Fibroblast of skin of scalp (primary cell): ENCODE results near the gene LACC1.
A peak's percentile ranks its signal among the peaks of the same experiment; 100 is the strongest.

Experiments
- DNase-seq: peaks from one replicate; pipeline ENCODE4 v3.0.0-alpha.2; 2013

LACC1 gene

DNA sequence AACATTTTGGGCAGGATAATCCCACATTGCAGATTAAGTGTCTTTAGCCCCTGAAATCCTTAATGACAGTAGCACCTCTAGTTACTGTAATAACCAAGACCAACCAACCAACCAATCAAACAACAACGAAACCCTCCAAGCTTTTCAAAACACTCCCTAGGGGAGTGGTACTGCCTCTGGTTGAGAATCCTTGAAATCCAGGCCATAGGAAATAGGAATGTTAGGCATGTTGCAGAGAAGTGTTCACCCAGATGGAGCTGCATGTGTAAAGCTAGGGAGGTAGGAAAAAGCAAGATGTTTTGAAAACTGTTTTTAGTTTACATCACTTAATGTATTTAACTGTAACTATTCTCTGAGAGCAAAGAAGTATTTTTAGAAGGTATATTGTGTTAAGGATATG, 4.5 kb downstream of the LACC1 start:
- DNase-seq = peak; percentile 74

DNA sequence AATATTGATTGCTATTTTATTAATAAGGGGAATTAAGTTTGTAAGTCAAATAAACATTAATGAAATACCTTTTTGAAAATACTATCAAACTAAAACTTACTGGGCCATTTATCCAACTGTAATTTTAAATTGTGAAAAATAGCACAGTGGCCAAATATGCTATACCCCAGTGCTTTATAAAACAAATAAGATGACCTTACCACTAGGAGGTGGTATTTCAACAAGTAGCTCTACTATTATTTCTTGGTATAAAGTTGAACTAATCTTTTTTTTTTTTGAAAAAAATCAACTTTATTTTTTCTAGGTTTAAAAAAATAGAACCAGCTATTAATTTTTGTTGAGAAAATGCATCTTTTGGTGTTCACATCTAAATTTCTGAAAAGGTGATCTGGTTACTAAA, 14.7 kb downstream of the LACC1 start:
- no peak for DNase-seq

GRCh38 chr13:43895940-43896339, 16.2 kb downstream of the LACC1 start:
- peak; percentile 40 for DNase-seq

DNA sequence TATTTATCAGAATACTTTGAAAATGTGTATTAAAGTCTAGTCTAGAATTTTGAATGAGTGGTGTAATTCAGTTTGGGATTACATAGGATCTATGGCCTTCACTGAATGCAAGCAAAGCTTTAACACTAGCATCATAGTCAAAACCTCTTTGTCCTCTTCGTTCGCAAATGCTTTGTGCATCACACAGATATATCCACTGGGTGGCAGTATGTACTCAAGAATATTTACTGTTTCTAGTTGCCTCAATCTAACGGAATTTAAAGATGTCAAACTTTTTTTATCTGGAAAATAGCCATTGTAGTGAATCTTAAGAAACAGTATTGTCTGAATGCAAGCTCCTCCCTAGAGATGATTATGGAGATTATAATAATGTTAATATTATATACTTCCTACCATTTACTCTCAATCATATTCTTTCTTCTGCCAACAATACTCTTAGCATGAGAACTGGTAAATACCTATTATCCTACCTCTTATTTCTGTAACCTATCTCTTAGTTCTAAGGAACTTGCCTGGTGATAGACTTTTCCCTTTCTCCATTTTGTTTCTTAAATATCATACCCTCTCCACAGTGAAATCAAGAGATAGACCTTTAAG, 25.8 kb downstream of the LACC1 start:
- peak; percentile 76 for DNase-seq

DNA sequence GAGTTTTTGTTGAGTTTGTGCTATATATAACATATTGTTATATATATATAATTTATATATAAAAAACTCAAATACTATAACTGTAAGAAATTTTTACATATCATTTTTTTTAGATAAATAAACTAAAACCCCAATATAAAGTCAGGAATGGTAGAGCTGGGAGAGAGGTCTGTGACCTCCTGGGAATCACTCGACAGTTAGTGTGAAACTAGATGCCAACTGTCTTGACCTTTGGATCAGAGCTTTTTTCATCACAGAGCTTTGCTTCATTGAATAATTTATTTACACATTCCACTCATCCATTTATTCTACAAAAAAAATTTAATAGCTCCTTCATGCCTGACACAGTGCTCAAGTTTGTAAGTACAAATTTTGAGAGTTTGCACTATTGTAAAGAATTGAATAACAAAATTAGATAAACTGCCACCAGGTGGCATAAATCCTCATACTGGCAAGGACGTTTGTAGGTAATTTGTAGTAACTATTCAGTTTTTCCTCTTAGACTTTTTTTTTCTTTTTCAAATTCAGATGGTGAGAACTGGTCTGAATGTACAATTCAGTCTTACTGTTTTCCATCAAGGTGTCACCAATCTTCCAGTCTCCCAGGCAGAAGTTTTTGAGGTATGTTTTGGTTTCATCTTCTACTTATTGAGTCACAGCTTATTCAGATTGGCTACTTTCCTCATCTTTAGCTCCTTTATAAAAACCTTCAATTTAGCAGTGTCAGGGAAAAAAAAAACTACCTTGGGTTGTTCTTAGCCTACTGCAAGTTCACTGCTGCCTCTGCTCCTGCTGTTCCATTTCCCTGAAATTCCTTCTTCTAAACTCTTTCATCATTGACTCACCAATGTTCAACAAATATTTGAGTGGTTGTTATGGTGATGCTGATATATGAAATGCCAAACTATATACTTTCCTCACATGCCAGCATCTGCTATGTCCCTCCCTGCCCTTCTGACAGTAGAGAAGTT, 28.7 kb downstream of the LACC1 start:
- peak; percentile 78 for DNase-seq

- DNase-seq = no peak
Observed at GRCh38 chr13:43910856-43911255, 31.2 kb downstream of the LACC1 start.

DNA sequence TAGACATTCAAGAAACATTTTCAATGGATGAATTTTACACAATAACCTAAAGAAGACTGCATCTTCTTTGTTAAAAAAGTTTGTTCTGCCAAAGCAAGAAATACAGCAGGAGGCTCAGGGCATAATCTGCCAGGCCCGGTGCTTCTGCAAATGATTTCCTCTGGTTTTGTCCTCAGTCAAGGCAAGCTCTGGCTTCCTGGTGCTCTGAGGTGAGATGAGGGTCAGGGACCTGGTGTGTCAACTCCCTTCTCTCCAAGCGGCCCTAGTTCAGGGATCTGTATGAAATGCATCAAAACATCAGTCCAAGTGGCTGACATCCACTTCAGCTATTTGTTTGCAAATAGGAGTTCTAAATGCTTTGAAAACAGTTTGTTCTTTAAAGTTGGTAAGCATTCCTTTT, 31.6 kb downstream of the LACC1 start:
- DNase-seq = no peak

DNA sequence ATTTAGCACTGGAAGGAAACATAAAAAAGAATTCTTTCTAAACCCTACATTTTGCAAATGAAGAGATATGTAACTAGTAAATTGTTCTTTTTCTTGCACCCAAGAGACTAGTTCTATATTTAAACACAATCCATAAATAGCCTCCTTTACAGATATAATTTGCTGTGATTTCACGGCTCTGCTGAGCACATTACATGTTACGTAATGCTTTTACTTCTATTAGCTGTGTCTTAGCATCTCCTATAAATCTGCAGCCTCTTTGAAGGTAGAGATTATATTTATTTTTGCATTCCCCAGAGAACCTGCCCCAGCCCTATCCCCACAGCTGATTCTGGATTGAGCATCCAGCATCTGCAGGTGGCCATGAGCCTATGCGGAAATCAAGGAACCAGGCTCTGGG, 32.2 kb downstream of the LACC1 start:
- no peak for DNase-seq

- DNase-seq = peak; percentile 24
Observed at GRCh38 chr13:43915451-43915850, 35.7 kb downstream of the LACC1 start.

DNA sequence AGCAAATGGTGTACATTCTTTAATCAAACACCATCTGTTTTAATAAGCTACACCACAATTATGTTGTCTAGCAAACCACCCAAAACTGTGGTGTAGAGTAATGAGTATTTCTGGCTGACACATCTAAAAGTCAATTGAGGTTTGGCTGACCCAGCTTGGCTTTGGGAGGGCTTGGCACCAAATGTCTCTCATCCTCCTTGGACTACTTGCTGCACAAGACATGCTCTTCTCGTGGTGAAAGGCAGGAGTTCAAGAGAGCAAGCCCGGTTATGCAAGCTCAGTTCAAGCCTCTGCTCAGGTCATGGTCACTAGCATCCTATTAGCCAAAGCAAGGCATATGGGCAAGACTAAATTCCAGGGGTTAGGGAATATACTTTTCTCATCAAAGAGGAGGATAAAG, 37.1 kb downstream of the LACC1 start:
- DNase-seq = no peak

GRCh38 chr13:43918636-43919035, 38.9 kb downstream of the LACC1 start:
- no peak for DNase-seq

DNA sequence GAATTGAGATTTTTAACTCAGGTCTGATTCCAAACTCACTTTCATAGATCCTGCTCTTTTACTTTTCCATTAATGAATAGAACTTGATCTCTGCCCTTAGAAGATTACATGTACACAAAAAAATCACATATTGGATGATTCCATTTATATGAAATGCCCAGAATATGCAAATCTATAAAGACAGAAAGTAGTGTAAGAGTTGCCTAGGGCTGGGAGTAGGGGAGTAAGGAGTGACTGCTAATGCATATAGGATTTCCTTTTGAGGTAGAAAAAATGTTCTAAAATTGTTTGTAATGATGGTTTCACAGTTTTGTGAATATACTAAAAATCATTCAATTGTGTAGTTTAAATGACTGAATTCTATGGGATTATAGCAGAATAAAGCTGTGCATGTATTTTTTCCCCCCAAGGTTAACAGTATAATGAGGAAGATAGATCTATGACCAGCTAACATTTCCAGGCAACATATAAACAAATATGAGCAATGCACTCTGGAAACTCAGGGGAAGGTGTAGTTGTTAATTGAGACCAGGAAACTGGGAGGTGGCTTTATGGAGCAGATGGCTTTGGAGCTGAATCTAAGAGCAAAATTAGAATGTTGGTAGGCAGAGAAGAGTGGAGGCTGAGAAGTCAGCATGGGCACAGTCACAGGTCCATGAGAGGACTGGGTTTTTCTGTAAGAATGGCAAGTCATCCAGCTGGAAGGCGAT, 41.4 kb downstream of the LACC1 start:
- no peak for DNase-seq

GRCh38 chr13:43924549-43925245, 45.0 kb downstream of the LACC1 start:
- no peak for DNase-seq

GRCh38 chr13:43929947-43930346, 50.2 kb downstream of the LACC1 start:
- DNase-seq = no peak

DNA sequence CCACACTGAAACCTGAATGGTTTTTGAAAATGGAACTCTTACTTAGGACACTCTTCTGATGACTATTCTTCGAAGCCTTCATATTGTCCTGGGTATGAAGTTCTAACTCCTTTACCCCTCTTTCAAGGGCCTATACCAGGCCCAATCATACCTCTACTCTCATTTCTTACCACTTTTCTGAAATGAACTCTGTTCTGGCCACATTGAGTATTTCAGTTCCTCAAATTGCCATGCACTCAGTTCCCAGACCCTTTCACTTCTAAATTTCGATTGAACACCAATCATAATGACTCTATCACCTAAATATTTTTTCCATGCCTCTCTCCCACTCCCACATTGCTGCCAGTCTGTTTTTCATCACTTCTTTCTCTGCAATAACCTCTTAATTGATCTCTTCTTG, 53.7 kb downstream of the LACC1 start:
- no peak for DNase-seq

DNA sequence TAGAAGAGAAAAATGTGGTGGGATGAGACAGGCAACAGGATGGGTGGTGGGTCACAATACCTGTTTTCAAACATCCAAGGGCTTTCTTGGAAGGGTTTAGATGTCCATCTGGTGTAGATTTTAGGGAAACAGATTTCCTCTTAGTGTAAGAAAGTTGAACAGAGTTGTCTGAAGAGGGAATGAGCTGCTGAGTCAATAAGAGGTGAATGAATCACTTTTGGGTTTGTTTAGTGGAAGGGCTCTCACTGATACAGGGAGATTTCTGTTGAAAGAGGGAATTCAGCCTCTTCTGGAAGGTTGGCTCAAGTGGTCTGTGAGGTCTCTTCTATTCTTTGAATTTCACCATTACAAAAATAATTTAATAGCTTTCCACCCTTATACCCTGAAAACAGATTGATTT, 54.6 kb downstream of the LACC1 start:
- DNase-seq = peak; percentile 14

- DNase-seq = peak; percentile 83
Observed at GRCh38 chr13:43935878-43936277, 56.2 kb downstream of the LACC1 start.

DNA sequence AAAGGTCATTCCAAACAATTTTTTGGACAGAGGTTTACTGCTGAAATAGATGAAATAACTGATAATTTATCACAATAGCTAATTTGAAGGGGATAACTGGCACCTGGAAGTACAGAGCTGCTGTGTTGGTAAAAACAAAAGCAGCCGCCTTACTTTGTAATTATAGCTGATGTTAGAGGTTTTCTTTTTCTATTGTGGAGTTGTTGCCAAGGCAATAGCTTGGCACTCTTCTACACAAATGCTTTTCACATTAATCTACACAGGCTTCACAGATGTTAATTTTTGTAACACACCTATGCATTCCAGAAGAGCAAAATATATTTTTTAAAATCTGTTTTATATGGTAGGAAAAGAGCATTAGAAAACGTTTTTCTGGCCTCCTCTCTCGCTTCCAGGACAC, 56.9 kb downstream of the LACC1 start:
- no peak for DNase-seq

GRCh38 chr13:43937839-43938238, 58.1 kb downstream of the LACC1 start:
- DNase-seq = no peak

GRCh38 chr13:43938449-43938848, 58.7 kb downstream of the LACC1 start:
- DNase-seq = no peak

DNA sequence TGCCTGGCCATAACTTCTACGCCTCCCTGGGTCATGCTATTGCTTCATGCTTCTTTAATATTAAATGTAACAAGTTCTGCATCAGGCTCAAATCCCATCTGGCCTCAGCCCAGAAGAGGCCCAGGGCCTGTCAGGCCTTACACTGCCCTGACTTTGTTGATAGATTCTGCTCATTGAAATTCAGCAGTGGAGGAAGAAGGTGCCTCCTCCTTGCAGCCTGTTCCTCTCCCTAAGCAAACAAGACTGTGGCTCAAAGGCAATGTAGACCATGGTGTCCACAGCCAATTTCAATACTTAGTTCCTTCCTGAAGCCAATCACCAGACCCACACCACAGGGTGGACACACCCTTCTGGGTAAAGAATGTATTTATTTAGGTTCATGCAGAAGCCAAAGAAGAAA, 59.4 kb downstream of the LACC1 start:
- no peak for DNase-seq

GRCh38 chr13:43942286-43942685, 62.6 kb downstream of the LACC1 start:
- peak; percentile 20 for DNase-seq
